ENCODE measurements around the gene PYROXD2. TPM values are rescaled to one million over a fixed set of nuclear protein-coding genes. Genes with fewer than 3 reads are reported as not detected.

PYROXD2 gene
- total and polyA plus RNA-seq, 7 donors = 0.46 to 13.2 (median 1.7) TPM

- no peaks in the 10 kb centered on the region for H3K27me3 ChIP-seq (ENCODE audit: insufficient read depth in 3 of 3, low read length in 2 of 3)
- H3K9me3 ChIP-seq = no peaks in the 10 kb centered on the region
- DNase-seq (no peak), ATAC-seq (no peak)
- intact Hi-C loops (cut with DNase I) = no loop called here
- H3K36me3 ChIP-seq (ENCODE audit: insufficient read depth in 1 of 2, low read depth in 1 of 2) = no peaks in the 10 kb centered on the region
- H3K27ac ChIP-seq = no peak overlapping the region
- no peak for TF ChIP-seq CTCF (IDR thresholded peaks at IDR 0.05)
- H3K4me1 ChIP-seq = peaks cover 5% of the 10 kb centered on the region
- no peak overlapping the region for H3K4me3 ChIP-seq
- WGBS, 3 donors = 95 to 98% (median 96%) methylated on average over 3 of the region's 3 CpGs
Measured at GRCh38 chr10:98377536-98377935, 37.4 kb downstream of the PYROXD2 start.

- intact Hi-C loops (cut with DNase I) = no loop called here
- WGBS, 3 donors = 92 to 95% (median 93%) methylated on average over 2 of the region's 2 CpGs
Measured at GRCh38 chr10:98377001-98377400, 38.0 kb downstream of the PYROXD2 start.

GRCh38 chr10:98376485-98376884 is 38.5 kb downstream of the PYROXD2 start:
- H3K27me3 ChIP-seq (ENCODE audit: insufficient read depth in 3 of 3, low read length in 2 of 3) = no peaks in the 10 kb centered on the region
- no peak overlapping the region for H3K27ac ChIP-seq
- TF ChIP-seq CTCF (IDR thresholded peaks at IDR 0.05) = no peak
- 78 to 85% (median 84%) methylated on average over 1 of the region's 1 CpG for WGBS, 3 donors
- DNase-seq (no peak), ATAC-seq (peak in 2 of 4 donors; percentile 42 to 44)
- peaks cover 5% of the 10 kb centered on the region for H3K4me1 ChIP-seq
- no peaks in the 10 kb centered on the region for H3K9me3 ChIP-seq
- H3K4me3 ChIP-seq = no peak overlapping the region
- no peaks in the 10 kb centered on the region for H3K36me3 ChIP-seq (ENCODE audit: insufficient read depth in 1 of 2, low read depth in 1 of 2)
- intact Hi-C loops (cut with DNase I) = no loop called here

More at GRCh38 chr10:98377001-98377400, 38.0 kb downstream of the PYROXD2 start:
- Histone ChIP-seq H3K4me3 (no peak overlapping the region), H3K27ac (no peak overlapping the region), H3K27me3 (ENCODE audit: insufficient read depth in 3 of 3, low read length in 2 of 3) (no peaks in the 10 kb centered on the region), H3K36me3 (ENCODE audit: insufficient read depth in 1 of 2, low read depth in 1 of 2) (no peaks in the 10 kb centered on the region), H3K9me3 (no peaks in the 10 kb centered on the region), H3K4me1 (peaks cover 5% of the 10 kb centered on the region)
- no peak for ATAC-seq
- DNase-seq = no peak
- no peak for TF ChIP-seq CTCF (IDR thresholded peaks at IDR 0.05)

GRCh38 chr10:98374217-98374985 is 40.6 kb downstream of the PYROXD2 start:
- WGBS, 3 donors = 46 to 56% (median 50%) methylated on average over 8 of the region's 8 CpGs
- TF ChIP-seq CTCF (IDR thresholded peaks at IDR 0.05) = no peak
- no peak overlapping the region for H3K4me3 ChIP-seq
- intact Hi-C loops (cut with DNase I) = no loop called here
- peak; percentile 62 to 68 (median 64) for ATAC-seq
- no peaks in the 10 kb centered on the region for H3K9me3 ChIP-seq
- DNase-seq = no peak
- no peak overlapping the region for H3K27ac ChIP-seq
- no peaks in the 10 kb centered on the region for H3K27me3 ChIP-seq (ENCODE audit: insufficient read depth in 3 of 3, low read length in 2 of 3)
- H3K36me3 ChIP-seq (ENCODE audit: insufficient read depth in 1 of 2, low read depth in 1 of 2) = no peaks in the 10 kb centered on the region
- peaks cover 5% of the 10 kb centered on the region for H3K4me1 ChIP-seq

Data from psoas muscle (tissue), 8 donors.